ENCODE data around the gene CSMD2. TPM values are rescaled to one million over a fixed set of nuclear protein-coding genes. Genes with fewer than 3 reads are reported as not detected.

Gene CSMD2
- polyA plus RNA-seq, 1 of the 3 experiments (the other 2 are of a cell fraction): not detected

- Histone ChIP-seq H3K27me3 (ENCODE audit: insufficient read depth) (no peaks in the 10 kb centered on the region), H3K36me3 (replicated peaks in 1 of 2; ENCODE audit: control insufficient read depth in 1 of 2, insufficient read depth in 2 of 2, low read length in 1 of 2) (no peaks in the 10 kb centered on the region), H3K9ac (no peak overlapping the region), H3K79me2 (ENCODE audit: insufficient read depth) (no peaks in the 10 kb centered on the region), H2AFZ (ENCODE audit: low read depth) (no peak overlapping the region), H3K27ac (ENCODE audit: low read depth in 2 of 2, low read length in 1 of 2) (no peak overlapping the region), H3K9me3 (no peaks in the 10 kb centered on the region), H3K4me2 (no peak overlapping the region), H4K20me1 (ENCODE audit: insufficient read depth) (no peaks in the 10 kb centered on the region), H3F3A (replicated peaks; ENCODE audit: insufficient read depth) (no peaks in the 10 kb centered on the region), H3K4me3 (ENCODE audit: low read depth in 2 of 2, low read length in 1 of 2) (no peak overlapping the region), H3K4me1 (ENCODE audit: control insufficient read depth in 1 of 2, insufficient read depth in 2 of 2, low read depth in 1 of 2, low read length in 1 of 2) (no peaks in the 10 kb centered on the region; a peak in 1 of 4 replicates), H3K9me2 (no peaks in the 10 kb centered on the region)
- WGBS (ENCODE audit: low lambda C conversion rate): 50% methylated on average over 4 of the region's 4 CpGs
- TF ChIP-seq RXRA (IDR thresholded peaks at IDR 0.05; ENCODE audit: borderline replicate concordance, low read depth) (no peak), MEF2A (IDR thresholded peaks at IDR 0.05; ENCODE audit: borderline replicate concordance, low read depth) (no peak), SMC3 (IDR thresholded peaks at IDR 0.05; ENCODE audit: low read depth, low read length) (no peak), RFX5 (IDR thresholded peaks at IDR 0.05; ENCODE audit: low read length) (no peak), FOSL2 (IDR thresholded peaks at IDR 0.05; ENCODE audit: borderline replicate concordance, low read depth) (no peak), EP300 (IDR thresholded peaks at IDR 0.05; ENCODE audit: borderline replicate concordance in 1 of 2, low read depth in 1 of 2, low read length in 1 of 2) (no peak), TAF1 (IDR thresholded peaks at IDR 0.05; ENCODE audit: borderline replicate concordance, low read depth, low read length) (no peak), ELF1 (IDR thresholded peaks at IDR 0.05) (no peak), RCOR1 (IDR thresholded peaks at IDR 0.05; ENCODE audit: low read length) (no peak), JUND (IDR thresholded peaks at IDR 0.05) (no peak), MXI1 (IDR thresholded peaks at IDR 0.05; ENCODE audit: low read depth, low read length) (no peak), SIN3A (IDR thresholded peaks at IDR 0.05; ENCODE audit: borderline replicate concordance, low read depth, low read length) (no peak), NFIC (IDR thresholded peaks at IDR 0.05; ENCODE audit: borderline replicate concordance) (no peak), GATA2 (CRISPR knock-in tag; IDR thresholded peaks at IDR 0.05) (no peak), FOXJ3 (CRISPR knock-in tag; IDR thresholded peaks at IDR 0.05) (no peak), NRF1 (IDR thresholded peaks at IDR 0.05; ENCODE audit: low read depth, low read length) (no peak), POLR2AphosphoS5 (IDR thresholded peaks at IDR 0.05; ENCODE audit: low read depth, low read length) (no peak), EZH2phosphoT487 (IDR thresholded peaks at IDR 0.05; ENCODE audit: borderline replicate concordance, low read depth) (no peak)
- TF ChIP-seq, protein P1, sequence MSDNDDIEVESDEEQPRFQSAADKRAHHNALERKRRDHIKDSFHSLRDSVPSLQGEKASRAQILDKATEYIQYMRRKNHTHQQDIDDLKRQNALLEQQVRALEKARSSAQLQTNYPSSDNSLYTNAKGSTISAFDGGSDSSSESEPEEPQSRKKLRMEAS (IDR thresholded peaks at IDR 0.05; ENCODE audit: low read depth): no peak
- TF ChIP-seq, protein P2, sequence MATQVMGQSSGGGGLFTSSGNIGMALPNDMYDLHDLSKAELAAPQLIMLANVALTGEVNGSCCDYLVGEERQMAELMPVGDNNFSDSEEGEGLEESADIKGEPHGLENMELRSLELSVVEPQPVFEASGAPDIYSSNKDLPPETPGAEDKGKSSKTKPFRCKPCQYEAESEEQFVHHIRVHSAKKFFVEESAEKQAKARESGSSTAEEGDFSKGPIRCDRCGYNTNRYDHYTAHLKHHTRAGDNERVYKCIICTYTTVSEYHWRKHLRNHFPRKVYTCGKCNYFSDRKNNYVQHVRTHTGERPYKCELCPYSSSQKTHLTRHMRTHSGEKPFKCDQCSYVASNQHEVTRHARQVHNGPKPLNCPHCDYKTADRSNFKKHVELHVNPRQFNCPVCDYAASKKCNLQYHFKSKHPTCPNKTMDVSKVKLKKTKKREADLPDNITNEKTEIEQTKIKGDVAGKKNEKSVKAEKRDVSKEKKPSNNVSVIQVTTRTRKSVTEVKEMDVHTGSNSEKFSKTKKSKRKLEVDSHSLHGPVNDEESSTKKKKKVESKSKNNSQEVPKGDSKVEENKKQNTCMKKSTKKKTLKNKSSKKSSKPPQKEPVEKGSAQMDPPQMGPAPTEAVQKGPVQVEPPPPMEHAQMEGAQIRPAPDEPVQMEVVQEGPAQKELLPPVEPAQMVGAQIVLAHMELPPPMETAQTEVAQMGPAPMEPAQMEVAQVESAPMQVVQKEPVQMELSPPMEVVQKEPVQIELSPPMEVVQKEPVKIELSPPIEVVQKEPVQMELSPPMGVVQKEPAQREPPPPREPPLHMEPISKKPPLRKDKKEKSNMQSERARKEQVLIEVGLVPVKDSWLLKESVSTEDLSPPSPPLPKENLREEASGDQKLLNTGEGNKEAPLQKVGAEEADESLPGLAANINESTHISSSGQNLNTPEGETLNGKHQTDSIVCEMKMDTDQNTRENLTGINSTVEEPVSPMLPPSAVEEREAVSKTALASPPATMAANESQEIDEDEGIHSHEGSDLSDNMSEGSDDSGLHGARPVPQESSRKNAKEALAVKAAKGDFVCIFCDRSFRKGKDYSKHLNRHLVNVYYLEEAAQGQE (IDR thresholded peaks at IDR 0.05; ENCODE audit: low read depth, low read length): no peak
- ChIA-PET POLR2A (no interaction called here), CTCF (interaction anchor here (1.0 to 8.4 kb wide), 4 partner anchors 12 to 504 kb away, joined by 3 to 54 read pairs (median 3); no protein-coding TSS in a partner anchor)
- no peak for DNase-seq
Observed at GRCh38 chr1:33659641-33660040, 505.4 kb downstream of the CSMD2 start.
